Prostate gland (tissue), 2 donors: Measurements from ENCODE around the gene RAB37.

Experiments
- POLR2A ChIP-seq: fragments of 450-650 bp; IDR thresholded peaks from one replicate; pipeline ENCODE4 v1.6.1; 2016; ENCODE audit warnings: antibody characterized with exemption, mild to moderate bottlenecking
- POLR2AphosphoS5 ChIP-seq: sonication (generic); formaldehyde crosslinking; IDR thresholded peaks from one replicate; pipeline ENCODE4 v1.6.1; 2017; ENCODE audit warnings: antibody characterized with exemption
- TF ChIP-seq, protein P1 (sequence below), 4 experiments: fragments of 200-600 bp in 2 of 4; fragments of 450-650 bp in 2 of 4; sonication (generic) in 2 of 4; IDR thresholded peaks; 1 replicate in 3 of 4; 2 replicates in 1 of 4; pipeline ENCODE4 v1.5.1; 2016 to 2019; ENCODE audit warnings: antibody characterized with exemption in 4 of 4, mild to moderate bottlenecking in 2 of 4, moderate library complexity in 2 of 4

DNA sequence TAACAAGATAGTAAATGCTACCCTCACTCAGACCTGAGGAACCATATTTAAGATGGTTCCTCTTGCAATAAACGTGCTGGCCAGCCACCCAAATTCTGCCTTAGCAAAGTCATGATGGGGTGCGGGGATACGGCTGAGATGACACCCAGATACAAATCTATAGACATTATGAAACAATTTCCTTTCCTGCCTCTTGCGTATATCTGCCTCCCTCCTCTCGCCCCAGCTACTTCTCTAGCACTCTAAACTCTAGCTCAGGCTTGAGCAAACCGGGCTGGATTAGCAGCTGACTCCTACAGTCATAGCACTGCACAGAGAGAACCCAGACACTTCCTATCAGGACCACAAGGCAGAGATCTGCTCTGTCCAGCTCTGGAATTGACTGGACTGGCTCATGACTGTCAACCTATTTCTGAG lies 46.6 kb upstream of the RAB37 start:
- TF ChIP-seq, protein P1, sequence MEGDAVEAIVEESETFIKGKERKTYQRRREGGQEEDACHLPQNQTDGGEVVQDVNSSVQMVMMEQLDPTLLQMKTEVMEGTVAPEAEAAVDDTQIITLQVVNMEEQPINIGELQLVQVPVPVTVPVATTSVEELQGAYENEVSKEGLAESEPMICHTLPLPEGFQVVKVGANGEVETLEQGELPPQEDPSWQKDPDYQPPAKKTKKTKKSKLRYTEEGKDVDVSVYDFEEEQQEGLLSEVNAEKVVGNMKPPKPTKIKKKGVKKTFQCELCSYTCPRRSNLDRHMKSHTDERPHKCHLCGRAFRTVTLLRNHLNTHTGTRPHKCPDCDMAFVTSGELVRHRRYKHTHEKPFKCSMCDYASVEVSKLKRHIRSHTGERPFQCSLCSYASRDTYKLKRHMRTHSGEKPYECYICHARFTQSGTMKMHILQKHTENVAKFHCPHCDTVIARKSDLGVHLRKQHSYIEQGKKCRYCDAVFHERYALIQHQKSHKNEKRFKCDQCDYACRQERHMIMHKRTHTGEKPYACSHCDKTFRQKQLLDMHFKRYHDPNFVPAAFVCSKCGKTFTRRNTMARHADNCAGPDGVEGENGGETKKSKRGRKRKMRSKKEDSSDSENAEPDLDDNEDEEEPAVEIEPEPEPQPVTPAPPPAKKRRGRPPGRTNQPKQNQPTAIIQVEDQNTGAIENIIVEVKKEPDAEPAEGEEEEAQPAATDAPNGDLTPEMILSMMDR (IDR thresholded peaks at IDR 0.05): no peak
- TF ChIP-seq POLR2A (no peak), POLR2AphosphoS5 (no peak)
